ENCODE data around the gene ZNF438.
A peak's percentile ranks its signal among the peaks of the same experiment; 100 is the strongest.

ZNF438 gene

DNA sequence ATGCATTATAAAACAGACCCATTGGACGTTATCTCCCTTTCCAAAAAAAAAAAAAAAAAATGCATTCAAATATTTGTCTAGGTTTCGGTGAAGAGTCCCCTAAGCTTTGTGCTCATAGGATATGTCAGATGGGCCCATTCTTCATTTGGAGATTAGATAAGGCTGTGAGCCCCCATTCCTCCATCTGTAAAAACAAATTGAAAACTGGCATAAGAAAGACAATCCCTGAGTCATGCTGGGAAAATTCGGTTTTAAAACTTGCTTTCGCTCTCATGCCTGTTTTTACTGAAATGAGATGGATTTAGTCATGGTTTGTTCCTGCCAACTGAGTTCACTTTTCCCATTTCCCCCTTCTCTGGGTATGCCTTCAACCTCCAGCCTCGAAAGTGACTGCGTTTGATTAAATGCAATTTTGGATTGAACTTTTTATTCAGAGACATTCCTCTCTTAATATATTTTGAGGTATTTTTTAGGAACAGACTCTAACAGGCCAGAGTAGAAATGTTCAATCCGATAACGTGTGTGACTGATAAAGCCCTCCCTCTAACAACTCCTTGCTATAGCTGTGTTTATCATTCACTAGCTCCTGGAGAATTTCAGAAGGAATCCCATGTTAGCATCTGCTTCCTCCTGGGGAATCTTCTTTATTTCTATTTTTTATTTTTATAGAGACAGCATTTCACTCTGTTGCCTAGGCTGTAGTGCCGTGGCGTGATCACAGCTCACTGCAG lies 211.2 kb downstream of the ZNF438 start:
- TF ChIP-seq, protein P1, sequence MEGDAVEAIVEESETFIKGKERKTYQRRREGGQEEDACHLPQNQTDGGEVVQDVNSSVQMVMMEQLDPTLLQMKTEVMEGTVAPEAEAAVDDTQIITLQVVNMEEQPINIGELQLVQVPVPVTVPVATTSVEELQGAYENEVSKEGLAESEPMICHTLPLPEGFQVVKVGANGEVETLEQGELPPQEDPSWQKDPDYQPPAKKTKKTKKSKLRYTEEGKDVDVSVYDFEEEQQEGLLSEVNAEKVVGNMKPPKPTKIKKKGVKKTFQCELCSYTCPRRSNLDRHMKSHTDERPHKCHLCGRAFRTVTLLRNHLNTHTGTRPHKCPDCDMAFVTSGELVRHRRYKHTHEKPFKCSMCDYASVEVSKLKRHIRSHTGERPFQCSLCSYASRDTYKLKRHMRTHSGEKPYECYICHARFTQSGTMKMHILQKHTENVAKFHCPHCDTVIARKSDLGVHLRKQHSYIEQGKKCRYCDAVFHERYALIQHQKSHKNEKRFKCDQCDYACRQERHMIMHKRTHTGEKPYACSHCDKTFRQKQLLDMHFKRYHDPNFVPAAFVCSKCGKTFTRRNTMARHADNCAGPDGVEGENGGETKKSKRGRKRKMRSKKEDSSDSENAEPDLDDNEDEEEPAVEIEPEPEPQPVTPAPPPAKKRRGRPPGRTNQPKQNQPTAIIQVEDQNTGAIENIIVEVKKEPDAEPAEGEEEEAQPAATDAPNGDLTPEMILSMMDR (conservative IDR thresholded peaks at IDR 0.05; ENCODE audit: low read depth, low read length) = no peak
- DNase-seq (ENCODE audit: low read depth) = peak; percentile 79
- no peak overlapping the region for H3K4me3 ChIP-seq (ENCODE audit: low read depth, low read length)

DNA sequence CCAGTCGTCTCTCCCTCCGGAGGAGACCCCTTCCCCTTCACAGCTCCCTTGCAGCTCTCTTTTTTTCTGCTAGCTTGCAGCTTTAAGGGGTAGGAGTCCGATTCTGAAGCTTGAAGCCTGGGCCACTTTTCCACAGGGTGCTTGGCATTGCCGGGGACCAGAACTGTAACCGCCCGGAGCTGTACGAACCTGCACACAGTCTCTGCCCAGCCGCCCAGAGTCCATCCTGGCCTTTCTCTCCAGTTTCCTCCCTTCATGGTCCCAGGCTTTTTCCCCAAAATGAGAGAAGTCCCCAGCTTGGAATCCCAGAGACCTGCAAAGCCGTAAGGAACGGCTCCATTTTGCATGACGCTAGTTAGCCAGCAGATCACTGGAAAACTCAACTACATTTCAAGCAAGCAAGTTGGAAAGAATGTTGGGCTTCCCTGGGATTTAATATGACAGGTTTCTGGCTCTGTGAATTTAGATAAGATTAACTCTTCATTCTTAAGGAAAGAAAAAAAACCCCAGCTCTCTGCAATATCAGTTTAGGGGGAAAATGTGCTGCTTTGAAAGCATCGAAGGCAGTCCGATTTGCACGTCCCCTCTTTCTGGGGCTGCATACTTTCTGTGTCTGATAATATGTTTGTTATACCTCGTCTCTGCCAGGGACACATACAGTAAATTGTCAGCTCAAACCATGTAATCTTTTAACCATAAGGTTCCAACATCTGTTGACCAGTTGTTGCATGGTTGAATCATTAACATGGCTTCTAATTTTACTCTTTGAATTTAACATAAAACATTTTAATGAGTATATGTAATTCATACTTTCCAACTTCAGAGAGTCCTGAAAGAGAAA lies 212.1 kb downstream of the ZNF438 start:
- TF ChIP-seq, protein P1 (conservative IDR thresholded peaks at IDR 0.05; ENCODE audit: low read depth, low read length) = no peak
- H3K4me3 ChIP-seq (ENCODE audit: low read depth, low read length) = no peak overlapping the region
- DNase-seq (ENCODE audit: low read depth) = peak; percentile 47

DNA sequence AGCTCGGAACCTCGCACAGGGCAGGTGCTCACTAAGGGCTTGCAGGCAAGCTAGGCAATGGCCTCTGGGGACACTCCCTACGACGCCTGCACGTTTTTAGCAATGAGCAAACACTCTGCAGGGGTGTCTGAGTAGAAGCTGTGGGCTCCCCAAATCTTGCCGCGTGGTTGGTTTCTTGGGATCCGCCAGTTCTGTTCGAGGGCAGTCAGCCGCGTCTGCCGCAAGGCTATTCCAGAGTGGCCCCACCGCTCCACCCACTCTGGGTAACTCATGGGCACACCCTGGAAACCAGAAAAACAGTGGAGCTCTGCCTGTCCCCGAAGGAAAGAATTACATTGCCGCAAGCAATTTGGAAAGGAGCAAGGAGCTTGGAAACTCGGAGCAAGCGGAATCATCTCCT lies 212.8 kb downstream of the ZNF438 start:
- H3K4me3 ChIP-seq (ENCODE audit: low read depth, low read length) = no peak overlapping the region

DNA sequence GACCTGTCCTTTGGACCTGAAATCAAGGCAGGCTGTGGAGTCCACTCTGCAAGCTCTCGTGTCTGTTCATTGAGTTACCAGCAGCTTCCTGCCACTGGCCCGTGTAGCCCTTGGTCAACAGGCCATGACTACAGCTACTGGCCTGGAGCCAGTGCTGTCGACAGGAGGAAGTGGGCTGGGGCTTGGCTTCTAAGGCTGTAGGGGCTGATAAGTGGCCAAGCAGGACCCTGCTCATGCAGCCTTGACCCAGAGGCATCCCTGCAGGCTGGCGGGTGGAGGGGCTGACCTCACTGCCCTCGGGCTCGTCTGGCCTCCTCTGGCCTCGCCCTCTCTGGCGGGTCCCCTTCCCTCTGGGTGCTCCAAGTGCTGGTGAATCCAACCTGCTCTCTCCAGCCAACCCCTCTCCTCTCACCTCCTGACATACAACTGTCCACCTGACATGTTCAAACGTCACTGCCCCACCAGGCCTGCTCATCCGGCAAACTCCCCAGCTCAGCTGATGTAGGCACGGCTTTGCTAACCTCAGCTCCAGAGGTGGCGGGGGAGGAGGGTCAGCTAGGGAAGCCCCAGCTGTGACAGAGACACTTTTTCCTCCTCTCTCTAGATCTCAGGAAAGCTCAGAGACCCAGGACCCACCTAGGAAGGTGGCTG lies 213.5 kb downstream of the ZNF438 start:
- no peak overlapping the region for H3K4me3 ChIP-seq (ENCODE audit: low read depth, low read length)
- TF ChIP-seq, protein P1 (conservative IDR thresholded peaks at IDR 0.05; ENCODE audit: low read depth, low read length) = no peak
- DNase-seq (ENCODE audit: low read depth) = peak; percentile 66

More for the DNA sequence above, 212.8 kb downstream of the ZNF438 start:
- TF ChIP-seq, protein P1 (conservative IDR thresholded peaks at IDR 0.05; ENCODE audit: low read depth, low read length) = no peak
- no peak for DNase-seq (ENCODE audit: low read depth)

DNA sequence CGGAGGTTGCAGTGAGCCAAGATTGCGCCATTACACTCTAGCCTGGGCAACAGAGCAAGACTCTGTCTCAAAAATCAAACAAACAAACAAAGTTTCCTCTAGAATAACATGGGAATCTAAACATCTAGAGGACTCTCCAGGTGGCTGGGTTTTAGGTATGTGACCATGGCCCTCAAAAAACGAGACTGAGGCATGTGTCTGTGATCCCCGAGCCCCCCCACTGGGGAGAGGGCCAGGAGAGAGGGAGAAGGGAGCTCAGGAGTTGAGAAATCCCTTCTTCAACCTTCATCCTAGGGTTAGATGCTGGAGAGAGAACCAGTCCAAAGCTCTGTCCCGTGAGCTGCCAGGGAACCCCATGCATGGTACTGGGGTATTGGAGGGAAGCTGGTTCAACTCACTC lies 214.1 kb downstream of the ZNF438 start:
- H3K4me3 ChIP-seq (ENCODE audit: low read depth, low read length) = no peak overlapping the region
- TF ChIP-seq, protein P1 (conservative IDR thresholded peaks at IDR 0.05; ENCODE audit: low read depth, low read length) = no peak
- DNase-seq (ENCODE audit: low read depth) = no peak

DNA sequence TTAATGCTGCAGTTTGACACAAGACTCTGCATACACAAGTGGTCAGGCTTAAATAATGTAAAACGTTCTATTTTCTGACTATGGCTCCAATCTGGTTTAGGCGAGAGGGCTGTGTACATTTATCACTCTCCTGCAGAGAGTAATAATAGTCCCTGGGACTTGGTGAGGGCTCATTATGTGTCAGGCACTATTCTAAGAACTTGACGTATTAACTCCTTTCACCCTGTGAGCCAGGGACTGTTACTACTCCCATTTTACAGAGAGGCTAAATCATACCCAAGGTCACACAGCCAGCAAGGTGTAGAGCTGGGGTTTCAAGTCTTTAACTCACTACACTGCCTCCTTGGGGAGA lies 214.9 kb downstream of the ZNF438 start:
- TF ChIP-seq, protein P1 (conservative IDR thresholded peaks at IDR 0.05; ENCODE audit: low read depth, low read length) = no peak
- H3K4me3 ChIP-seq (ENCODE audit: low read depth, low read length) = no peak overlapping the region

More for the DNA sequence above, 214.9 kb downstream of the ZNF438 start:
- DNase-seq (ENCODE audit: low read depth) = no peak
